HFF-Myc (cell line): ENCODE results near the gene CA10.

Experiments
- DNase-seq: peaks from one replicate; pipeline ENCODE4 v3.0.0-alpha.2; 2011; ENCODE audit warnings: low read depth; ENCODE audit errors: extremely low read depth
- H3K4me3 ChIP-seq: replicated peaks from 2 replicates; pipeline ENCODE4 v1.5.1; 2011; ENCODE audit warnings: low read depth, mild to moderate bottlenecking, control low read depth, low read length
- TF ChIP-seq, protein P1 (sequence below): IDR thresholded peaks from 2 replicates; pipeline ENCODE4 v1.5.1; 2012; ENCODE audit warnings: mild to moderate bottlenecking, low read depth, low read length, control low read depth; ENCODE audit errors: missing control alignments

Gene CA10

DNA sequence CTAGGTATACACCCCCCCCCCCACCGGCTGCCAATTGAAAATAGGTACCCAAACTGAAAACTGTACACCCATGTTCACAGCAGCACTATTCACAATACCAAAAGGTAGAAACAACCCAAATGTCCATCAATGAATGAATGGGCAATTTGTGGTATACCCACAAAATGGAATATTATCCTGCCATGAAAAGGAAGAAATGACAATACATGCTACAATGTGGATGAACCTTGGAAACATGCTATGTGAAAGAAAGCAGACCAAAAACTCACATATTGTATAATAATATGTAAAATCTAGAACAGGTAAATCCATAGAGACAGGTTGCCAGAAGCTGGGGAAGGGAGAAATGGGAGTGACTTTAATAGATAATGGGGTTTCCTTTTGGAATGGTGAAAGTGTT, 480.6 kb downstream of the CA10 start:
- DNase-seq, result no peak
- TF ChIP-seq, protein P1, sequence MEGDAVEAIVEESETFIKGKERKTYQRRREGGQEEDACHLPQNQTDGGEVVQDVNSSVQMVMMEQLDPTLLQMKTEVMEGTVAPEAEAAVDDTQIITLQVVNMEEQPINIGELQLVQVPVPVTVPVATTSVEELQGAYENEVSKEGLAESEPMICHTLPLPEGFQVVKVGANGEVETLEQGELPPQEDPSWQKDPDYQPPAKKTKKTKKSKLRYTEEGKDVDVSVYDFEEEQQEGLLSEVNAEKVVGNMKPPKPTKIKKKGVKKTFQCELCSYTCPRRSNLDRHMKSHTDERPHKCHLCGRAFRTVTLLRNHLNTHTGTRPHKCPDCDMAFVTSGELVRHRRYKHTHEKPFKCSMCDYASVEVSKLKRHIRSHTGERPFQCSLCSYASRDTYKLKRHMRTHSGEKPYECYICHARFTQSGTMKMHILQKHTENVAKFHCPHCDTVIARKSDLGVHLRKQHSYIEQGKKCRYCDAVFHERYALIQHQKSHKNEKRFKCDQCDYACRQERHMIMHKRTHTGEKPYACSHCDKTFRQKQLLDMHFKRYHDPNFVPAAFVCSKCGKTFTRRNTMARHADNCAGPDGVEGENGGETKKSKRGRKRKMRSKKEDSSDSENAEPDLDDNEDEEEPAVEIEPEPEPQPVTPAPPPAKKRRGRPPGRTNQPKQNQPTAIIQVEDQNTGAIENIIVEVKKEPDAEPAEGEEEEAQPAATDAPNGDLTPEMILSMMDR, result no peak
- no peak overlapping the region for H3K4me3 ChIP-seq

DNA sequence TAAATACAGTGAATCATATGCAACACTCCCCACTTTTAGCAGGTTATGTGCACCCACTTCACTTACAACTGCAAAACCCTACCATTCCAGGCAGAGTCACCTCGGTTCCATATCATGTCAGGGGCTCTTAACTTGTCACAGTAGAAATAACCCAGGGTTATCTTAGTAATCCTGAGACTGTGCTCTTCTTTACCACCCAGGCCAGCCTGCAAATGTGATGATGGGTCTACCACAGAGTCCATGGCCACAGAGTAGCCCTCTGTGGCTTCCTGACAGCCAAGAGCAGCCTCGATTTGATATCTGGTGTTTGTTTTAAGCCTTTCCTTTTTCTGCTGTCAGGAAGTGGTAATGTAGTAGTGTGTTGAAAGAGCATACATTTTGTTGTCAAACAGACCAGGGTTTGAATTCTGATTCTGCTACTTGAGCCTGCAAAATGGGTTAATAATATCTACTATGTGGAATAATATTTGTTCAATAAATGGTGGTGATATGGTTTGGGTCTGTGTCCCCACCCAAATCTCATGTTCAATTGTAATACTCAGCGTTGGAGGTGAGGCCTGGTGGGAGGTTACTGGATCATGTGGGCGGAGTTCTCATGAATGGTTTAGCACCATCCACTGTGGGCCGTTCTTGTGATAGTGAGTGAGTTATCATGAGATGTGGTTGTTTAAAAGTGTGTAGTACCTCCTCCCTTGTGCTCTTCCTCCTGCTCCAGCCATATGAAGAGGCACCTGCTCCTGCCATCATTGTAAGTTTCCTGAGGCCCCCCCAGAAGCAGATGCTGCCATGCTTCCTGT, 481.6 kb downstream of the CA10 start:
- TF ChIP-seq, protein P1, result no peak
- no peak overlapping the region for H3K4me3 ChIP-seq
- no peak for DNase-seq

GRCh38 chr17:51674579-51675255, 483.8 kb downstream of the CA10 start:
- TF ChIP-seq, protein P1, result no peak
- no peak overlapping the region for H3K4me3 ChIP-seq
- no peak for DNase-seq

- TF ChIP-seq, protein P1, result no peak
- DNase-seq, result no peak
- H3K4me3 ChIP-seq, result no peak overlapping the region
These were observed 485.4 kb downstream of the CA10 start for GRCh38 chr17:51673070-51673469.

DNA sequence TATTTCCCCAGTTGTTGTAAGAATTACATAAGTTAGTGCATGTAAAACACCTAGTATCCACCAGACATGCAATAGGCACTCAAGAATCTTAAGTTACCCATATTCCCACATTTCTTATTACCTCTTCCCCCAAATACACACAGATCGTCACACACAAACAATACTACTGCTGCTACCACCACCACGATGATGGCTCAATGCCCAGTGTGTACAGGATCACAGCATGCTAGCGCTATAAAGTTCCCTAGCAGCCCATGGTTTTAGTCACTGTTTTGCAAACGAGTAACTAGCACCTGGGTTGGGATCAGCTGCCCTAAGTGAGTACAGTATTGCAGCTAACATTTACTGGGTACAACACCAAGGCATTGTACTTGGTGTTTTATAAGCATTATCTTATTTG, 486.4 kb downstream of the CA10 start:
- TF ChIP-seq, protein P1, result no peak
- H3K4me3 ChIP-seq, result no peak overlapping the region
- DNase-seq, result no peak

DNA sequence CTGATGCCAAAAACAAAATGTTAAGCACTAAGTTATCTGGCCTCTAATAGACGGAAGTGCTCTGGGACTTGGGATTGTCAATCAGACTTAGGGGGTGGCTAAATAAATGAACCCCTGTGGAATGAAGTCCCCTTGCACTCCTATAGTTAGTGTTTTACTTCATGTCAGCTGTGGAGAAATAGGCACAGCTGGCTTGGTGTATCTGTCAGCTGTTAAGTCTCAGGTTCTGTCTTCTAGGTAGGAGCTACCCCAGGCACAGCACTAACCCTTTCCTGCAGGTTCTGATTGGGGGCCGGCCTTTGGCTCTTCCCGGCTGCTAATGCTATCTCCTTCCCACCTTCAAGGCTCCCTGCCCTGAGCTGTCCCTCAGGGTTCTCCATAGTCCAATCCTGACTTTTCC, 487.6 kb downstream of the CA10 start:
- H3K4me3 ChIP-seq, result no peak overlapping the region
- TF ChIP-seq, protein P1, result no peak
- DNase-seq, result no peak
